ENCODE data around the gene VAMP7.

DNA sequence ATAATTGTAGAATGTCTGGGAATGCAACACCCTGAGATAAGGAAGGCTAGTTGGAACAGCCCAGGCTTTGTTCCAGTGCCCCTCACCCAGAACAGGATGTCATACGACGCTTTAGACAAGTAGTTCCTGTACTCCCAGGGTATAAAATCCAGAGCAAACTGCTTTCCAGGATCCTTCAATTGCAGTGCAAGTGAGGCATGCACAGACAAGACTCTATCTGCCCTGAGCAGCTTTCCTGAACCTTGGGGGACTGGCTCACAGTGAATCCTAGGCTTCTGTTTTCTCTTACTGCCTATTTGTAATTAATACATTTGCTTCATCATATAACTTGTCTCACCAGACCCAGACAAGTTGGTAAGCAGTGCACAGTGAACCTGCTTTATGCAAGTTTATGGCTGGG, 68.0 kb downstream of the VAMP7 start:
- TF ChIP-seq CTCF (IDR thresholded peaks at IDR 0.05; ENCODE audit: low read depth, low read length, poor library complexity, severe bottlenecking) (no peak), EZH2phosphoT487 (IDR thresholded peaks at IDR 0.05; ENCODE audit: borderline replicate concordance, low read length) (no peak)

Measured in DOHH2 (cell line).